GM21737 (cell line): Measurements from ENCODE around the gene MFRP.

ENCODE experiments used
- ATAC-seq: cut with Tn5 transposase; IDR thresholded peaks from one replicate; pipeline ENCODE4 v1.9.1; 2021; ENCODE audit warnings: mild to moderate bottlenecking, moderate library complexity; ENCODE audit not compliant: unreplicated experiment

Gene MFRP

GRCh38 chr11:119373059-119373920, 26.8 kb upstream of the MFRP start:
- no peak for ATAC-seq

GRCh38 chr11:119372260-119373058, 26.0 kb upstream of the MFRP start:
- no peak for ATAC-seq

GRCh38 chr11:119371778-119372182, 25.3 kb upstream of the MFRP start:
- no peak for ATAC-seq

- ATAC-seq: no peak
Observed at GRCh38 chr11:119371067-119371601, 24.6 kb upstream of the MFRP start.

- ATAC-seq: no peak
Observed at GRCh38 chr11:119370486-119371046, 24.1 kb upstream of the MFRP start.

GRCh38 chr11:119369132-119369925, 22.8 kb upstream of the MFRP start:
- no peak for ATAC-seq

- ATAC-seq: no peak
Observed at GRCh38 chr11:119368121-119369034, 21.9 kb upstream of the MFRP start.

- no peak for ATAC-seq
Observed at GRCh38 chr11:119367661-119368120, 21.2 kb upstream of the MFRP start.

GRCh38 chr11:119366690-119367620, 20.4 kb upstream of the MFRP start:
- ATAC-seq: no peak

- ATAC-seq: no peak
Observed at GRCh38 chr11:119365071-119365591, 18.6 kb upstream of the MFRP start.

- no peak for ATAC-seq
Observed at GRCh38 chr11:119363851-119364590, 17.5 kb upstream of the MFRP start.

- no peak for ATAC-seq
Observed at GRCh38 chr11:119363081-119363850, 16.8 kb upstream of the MFRP start.

GRCh38 chr11:119362741-119363080, 16.2 kb upstream of the MFRP start:
- no peak for ATAC-seq

- no peak for ATAC-seq
Observed at GRCh38 chr11:119361941-119362725, 15.6 kb upstream of the MFRP start.

- ATAC-seq: no peak
Observed at GRCh38 chr11:119361056-119361787, 14.7 kb upstream of the MFRP start.
